DMS53 (cell line): ENCODE results near the gene TUBB1.
"Not testable (repeated sequence)": the region's sequence is repeated elsewhere in the genome, so short reads cannot be mapped to it uniquely, and the experiment has no call there.

Experiments used
- DNase-seq: peaks from one replicate; lab custom pipeline; 2025; lab: John Stamatoyannopoulos, UW

The TUBB1 gene

GRCh38 chr20:59006167-59006863 lies 12.9 kb upstream of the TUBB1 start:
- no peak for DNase-seq

- peak; percentile 69 for DNase-seq
Observed at GRCh38 chr20:59006864-59007664, 12.2 kb upstream of the TUBB1 start, which contains the start of gene CTSZ. Gene CTSZ, minus strand, starts transcription at chr20:59007254. Its CDS starts 126 bp downstream, at chr20:59007128.

DNA sequence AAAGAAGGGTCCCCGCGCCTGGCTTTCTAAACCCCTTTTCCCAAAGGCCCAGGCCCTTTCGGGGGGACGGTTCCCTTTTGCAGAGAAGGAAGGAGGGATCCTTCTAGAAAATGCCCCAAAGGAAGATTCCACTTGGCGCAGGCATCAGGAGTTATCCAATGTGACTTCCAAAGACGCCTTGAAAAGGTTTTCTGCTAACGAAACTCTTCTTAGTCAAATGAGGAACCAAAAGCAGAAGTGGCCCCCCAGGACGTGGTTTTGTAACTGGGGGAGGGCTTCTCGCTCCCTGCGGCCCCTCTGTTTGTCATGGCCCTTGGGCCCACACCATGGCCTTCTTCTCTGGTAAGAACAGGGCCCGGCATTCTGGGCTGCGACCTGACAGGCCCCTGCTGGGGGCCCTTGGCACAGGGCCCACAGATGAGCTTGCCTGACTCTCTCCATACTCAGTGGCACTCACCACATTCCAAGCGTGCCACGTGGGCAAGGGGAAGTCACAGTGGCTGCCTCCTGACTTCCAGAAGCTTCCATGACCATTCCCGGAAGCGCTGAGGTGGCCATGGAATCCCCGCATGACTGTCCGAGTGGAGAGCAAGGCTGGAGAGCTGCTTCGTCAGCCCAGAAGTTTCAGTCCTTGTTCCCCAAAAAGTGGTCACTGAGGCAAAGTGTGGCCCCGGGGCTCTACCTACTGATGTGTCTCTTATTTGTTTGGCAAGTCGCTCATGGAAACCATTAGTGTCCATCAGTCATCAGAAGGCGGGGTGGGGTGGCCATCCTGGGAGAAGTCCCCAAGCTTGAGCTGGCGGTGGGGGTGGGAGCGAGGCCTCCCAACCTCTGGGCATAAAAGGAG lies 11.3 kb upstream of the TUBB1 start:
- no peak for DNase-seq

GRCh38 chr20:59008715-59009336 lies 10.4 kb upstream of the TUBB1 start:
- DNase-seq = no peak

- no peak for DNase-seq
Observed at GRCh38 chr20:59010321-59010994, 8.8 kb upstream of the TUBB1 start.

DNA sequence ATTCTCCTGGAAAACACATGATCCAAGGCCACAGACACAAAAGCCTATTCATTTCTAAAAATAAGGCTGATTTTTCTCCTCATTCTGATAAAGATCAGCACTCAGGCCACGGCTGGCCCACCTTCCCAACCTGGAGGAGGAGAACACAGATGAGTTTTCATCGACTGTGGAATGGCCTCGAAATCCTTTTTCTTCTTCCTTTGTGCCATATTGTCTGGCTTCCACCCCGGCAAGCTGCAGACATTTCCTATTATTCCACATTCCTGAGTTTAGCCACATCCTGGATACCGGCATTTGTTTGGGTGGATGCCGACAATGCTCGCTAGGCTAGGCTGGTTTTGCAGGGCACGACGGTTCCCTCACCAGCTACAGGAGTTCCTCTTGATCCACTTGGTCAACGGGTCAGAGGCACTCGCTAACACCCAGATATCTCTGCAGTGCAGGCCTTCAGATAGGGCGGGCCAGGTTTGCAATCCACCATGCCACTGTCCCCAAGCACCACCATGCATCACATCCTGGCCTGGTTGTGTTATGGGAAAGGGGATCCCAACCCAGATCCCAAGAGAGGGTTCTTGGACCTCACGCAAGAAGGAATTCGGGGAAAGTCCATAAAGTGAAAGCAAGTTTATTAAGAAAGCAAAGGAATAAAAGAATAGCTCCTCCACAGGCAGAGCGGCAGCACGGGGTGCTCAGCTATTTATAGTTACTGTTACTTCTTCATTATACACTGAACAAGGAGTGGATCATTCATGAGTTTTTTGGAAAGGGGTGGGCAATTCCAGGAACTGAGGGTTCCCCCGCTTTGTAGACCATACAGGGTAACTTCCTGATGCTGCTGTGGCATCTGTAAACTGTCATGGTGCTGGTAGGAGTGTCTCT lies 8.0 kb upstream of the TUBB1 start:
- no peak for DNase-seq

GRCh38 chr20:59011874-59012157 lies 7.4 kb upstream of the TUBB1 start:
- DNase-seq = not testable (repeated sequence)

GRCh38 chr20:59013031-59013951 lies 5.9 kb upstream of the TUBB1 start:
- DNase-seq = no peak

GRCh38 chr20:59013959-59014608 lies 5.1 kb upstream of the TUBB1 start:
- DNase-seq = no peak

- DNase-seq = no peak
Observed at GRCh38 chr20:59014680-59015389, 4.4 kb upstream of the TUBB1 start.

DNA sequence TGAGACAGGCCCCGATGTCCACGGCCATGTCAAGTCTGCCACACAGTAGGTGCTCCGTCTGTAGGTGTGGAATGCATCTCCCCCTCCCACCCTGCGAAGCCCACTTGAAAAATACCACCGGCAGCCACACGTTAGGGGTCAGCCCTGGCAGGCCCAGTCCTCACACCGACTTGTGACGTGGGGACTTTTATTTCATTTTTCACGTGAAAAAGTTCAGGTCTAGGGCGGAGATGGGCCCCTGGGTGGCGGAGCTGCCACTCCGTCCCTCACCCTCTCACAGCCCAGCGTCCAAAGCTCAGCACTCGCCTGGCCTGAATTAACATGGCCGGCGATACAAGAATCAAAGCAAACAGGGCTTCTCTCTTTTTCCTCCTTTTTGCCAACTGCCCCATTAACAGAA lies 3.8 kb upstream of the TUBB1 start:
- DNase-seq = no peak

DNA sequence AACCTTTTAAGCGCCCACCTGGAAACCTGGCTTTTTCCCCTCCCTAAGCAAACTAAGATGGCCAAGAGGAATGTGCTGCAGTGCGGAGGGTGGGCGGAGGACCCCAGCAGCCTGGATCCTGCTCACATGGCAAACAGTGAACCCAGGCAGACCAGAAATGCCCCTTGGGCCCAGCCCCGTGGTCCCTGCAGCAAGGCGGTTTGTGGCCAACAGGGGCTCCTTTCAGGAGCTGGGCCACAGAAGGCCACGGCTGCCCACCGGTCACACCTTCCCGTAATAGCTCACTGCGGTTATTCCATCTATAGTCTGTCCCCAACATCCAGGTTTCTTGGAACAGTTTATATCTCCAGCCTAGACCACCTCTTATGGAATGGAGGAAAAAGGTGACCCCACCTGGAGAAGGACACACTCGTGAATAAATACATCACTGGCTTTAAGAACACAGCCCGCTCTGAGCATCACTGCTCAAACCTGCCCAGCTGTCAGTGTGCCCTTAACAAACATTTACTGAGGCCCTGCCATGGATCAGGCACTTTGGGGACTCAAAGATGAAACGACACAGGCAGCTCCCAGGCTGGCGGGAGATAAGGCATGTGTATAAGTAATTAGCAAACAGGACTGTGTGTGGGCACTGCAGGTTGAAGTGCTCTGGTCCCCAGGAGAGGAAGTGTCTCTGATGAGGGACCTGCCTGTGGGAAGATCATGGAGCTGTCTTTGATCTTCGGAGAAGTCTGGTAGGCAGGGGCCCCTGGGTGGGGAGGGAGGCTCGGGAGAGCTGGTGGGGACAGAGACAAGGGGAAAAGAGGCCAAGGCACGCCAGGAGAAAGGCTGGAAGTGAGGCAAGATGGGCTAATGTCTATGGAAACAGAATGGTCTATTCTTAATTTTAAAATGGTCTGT lies 3.2 kb upstream of the TUBB1 start:
- peak; percentile 53 for DNase-seq

- DNase-seq = no peak
Observed at GRCh38 chr20:59016795-59017492, 2.3 kb upstream of the TUBB1 start.

GRCh38 chr20:59017493-59018231 lies 1.6 kb upstream of the TUBB1 start:
- no peak for DNase-seq

DNA sequence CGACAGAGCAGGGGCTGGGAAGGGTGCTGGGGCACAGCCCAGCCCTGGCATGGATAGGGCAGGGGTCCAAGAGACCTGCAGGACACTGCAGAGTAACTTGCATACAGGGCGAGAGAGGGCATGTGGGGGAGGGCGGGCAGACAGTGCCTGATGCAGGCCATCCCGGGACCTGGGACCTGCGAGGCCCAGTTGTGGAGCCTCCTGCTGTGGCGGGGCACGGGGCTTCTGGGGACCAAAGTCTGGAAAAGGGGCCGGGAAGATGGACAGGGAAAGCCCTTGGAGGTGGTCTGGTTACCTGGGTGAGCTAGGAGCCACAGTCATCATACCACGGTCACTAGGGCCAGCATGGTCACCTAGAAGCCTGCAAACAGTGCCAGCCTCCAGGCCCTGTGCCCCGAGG lies 412 bp upstream of the TUBB1 start:
- DNase-seq = no peak

- no peak for DNase-seq
Observed at GRCh38 chr20:59020938-59021551, 1.8 kb downstream of the TUBB1 start.
